Measurements from ENCODE around the gene VEPH1. TPM values are rescaled to one million over a fixed set of nuclear protein-coding genes. Genes with fewer than 3 reads are reported as not detected.

Gene VEPH1
- total and polyA plus RNA-seq, 9 of the 15 experiments (the other 6 are each of a cell fraction or from before 2014, with no cell fraction given) = 4.5 to 15.6 (median 5.8) TPM

DNA sequence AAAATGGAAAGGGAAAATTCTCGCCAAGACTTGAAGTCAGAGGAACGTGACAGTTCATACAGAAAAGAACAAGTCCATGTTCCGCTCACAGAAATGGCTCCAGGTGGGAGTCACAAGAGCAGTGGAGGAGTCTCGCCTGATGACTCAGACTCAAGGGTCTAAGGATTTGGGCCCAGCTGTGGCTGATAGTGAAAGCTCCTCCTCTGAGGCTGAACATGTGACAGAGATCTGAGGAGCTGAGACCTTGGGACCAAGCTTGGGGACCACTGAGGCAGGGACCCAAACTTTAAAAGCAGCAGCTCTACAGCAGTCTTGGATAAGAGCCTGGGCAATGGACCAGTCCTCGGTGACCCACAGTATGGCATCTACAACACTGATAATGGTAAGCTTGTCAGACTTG, 9.3 kb upstream of the VEPH1 start (continued):
- TF ChIP-seq, protein P1, sequence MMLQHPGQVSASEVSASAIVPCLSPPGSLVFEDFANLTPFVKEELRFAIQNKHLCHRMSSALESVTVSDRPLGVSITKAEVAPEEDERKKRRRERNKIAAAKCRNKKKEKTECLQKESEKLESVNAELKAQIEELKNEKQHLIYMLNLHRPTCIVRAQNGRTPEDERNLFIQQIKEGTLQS (IDR thresholded peaks at IDR 0.05) = peak; percentile 91
- TF ChIP-seq, protein P1 (CRISPR knock-in tag; conservative IDR thresholded peaks at IDR 0.05) = peak; percentile 80
- no peak for TF ChIP-seq MECOM (CRISPR knock-in tag; IDR thresholded peaks at IDR 0.05)

DNA sequence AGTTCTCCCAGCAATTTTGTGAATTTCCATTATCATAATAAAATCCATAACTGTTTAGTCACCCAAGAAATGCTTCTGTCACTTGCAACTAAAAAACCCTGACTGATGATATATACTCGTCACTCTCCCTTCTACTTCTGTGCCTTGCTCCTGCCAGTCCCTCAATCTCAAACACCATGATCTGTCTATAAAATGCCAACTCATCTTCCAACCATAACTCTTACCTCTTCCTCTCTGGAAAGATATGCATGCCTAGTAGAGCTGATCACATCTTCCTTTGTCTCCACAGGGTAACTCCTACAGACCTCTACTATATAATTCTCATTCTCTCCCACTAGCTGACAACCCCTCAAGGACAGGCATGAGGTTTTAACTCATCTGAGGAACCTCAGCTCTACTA, 5.2 kb upstream of the VEPH1 start:
- BruUV-seq (replicated peaks) = no TSS peak
- ChIA-PET POLR2A (interaction anchor here (0.7 to 1.2 kb wide), 2 partner anchors 9 to 15 kb away, joined by 4 to 7 read pairs; no protein-coding TSS in a partner anchor), CTCF (ENCODE audit: low intra/inter-chr PET ratio) (no interaction called here)
- peaks cover 0 to 14% of the 10 kb centered on the region in 2 experiments; a peak in 4 of 5 replicates for H3K4me1 ChIP-seq (replicated peaks in 1 of 2; ENCODE audit: control insufficient read depth in 2 of 2, insufficient read depth in 2 of 2, low read length in 2 of 2)
- ATAC-seq = no peak
- H3K4me3 ChIP-seq = no peak overlapping the region
- no peak overlapping the region for H3K27ac ChIP-seq (ENCODE audit: extremely low read depth, low read depth, low read length)
- H3K9me3 ChIP-seq (replicated peaks; ENCODE audit: control insufficient read depth, insufficient read depth, low read depth, low read length) = no peaks in the 10 kb centered on the region
- no peaks in the 10 kb centered on the region for H4K20me1 ChIP-seq (replicated peaks; ENCODE audit: control insufficient read depth, insufficient read depth, low read length)
- DNase-seq (ENCODE audit: extremely low read depth in 1 of 4, low spot score in 3 of 4) = no peak
- H2AFZ ChIP-seq (ENCODE audit: low read depth, low read length) = no peak overlapping the region
- H3K27me3 ChIP-seq (ENCODE audit: control insufficient read depth in 2 of 2, insufficient read depth in 2 of 2, low read length in 2 of 2) = no peaks in the 10 kb centered on the region
- no peak for FAIRE-seq
- no peaks in the 10 kb centered on the region for H3K9me1 ChIP-seq (ENCODE audit: control insufficient read depth, insufficient read depth, low read length)
- WGBS (ENCODE audit: insufficient coverage, low coverage, missing lambda C conversion rate) = 6% methylated on average over 1 of the region's 1 CpG
- H3K36me3 ChIP-seq (ENCODE audit: control insufficient read depth, insufficient read depth, low read length) = no peaks in the 10 kb centered on the region
- no peaks in the 10 kb centered on the region for H3K79me2 ChIP-seq (ENCODE audit: control insufficient read depth, insufficient read depth, low read length)
- H3K4me2 ChIP-seq (ENCODE audit: insufficient read depth, low read length) = no peak overlapping the region
- intact Hi-C loops (cut with micrococcal nuclease) = no loop called here
- in situ Hi-C loops (cut with MboI) = no loop called here
- no peak overlapping the region for H3K9ac ChIP-seq (ENCODE audit: insufficient read depth in 1 of 2, low read depth in 2 of 2, low read length in 2 of 2)
- TF ChIP-seq ZNF174 (CRISPR knock-in tag; IDR thresholded peaks at IDR 0.05) (no peak), ZNF316 (IDR thresholded peaks at IDR 0.05) (peak; percentile 83), CBFA2T3 (IDR thresholded peaks at IDR 0.05) (0 out of 2 replicates have a peak, but pooled peaks have one; percentile 17), SRF (CRISPR knock-in tag; IDR thresholded peaks at IDR 0.05) (no peak), MAFG (tag; conservative IDR thresholded peaks at IDR 0.05) (peak; percentile 96), TAF9B (IDR thresholded peaks at IDR 0.05; ENCODE audit: partially characterized antibody) (no peak), MAFK (IDR thresholded peaks at IDR 0.05; ENCODE audit: low read length) (peak; percentile 47; the same call in 1 of the 2 replicates), TBP (optimal IDR thresholded peaks at IDR 0.05; ENCODE audit: low read depth, low read length) (no peak), NFE2L1 (tag; IDR thresholded peaks at IDR 0.05; ENCODE audit: borderline replicate concordance, low read depth) (peak; percentile 46; the same call in 1 of the 2 replicates), C11orf30 (IDR thresholded peaks at IDR 0.05; ENCODE audit: low read depth) (peak; percentile 81; the same call in 1 of the 2 replicates), MAFF (IDR thresholded peaks at IDR 0.05; ENCODE audit: low read length) (peak; percentile 69; the same call in 1 of the 2 replicates), DPF2 (IDR thresholded peaks at IDR 0.05) (0 out of 2 replicates have a peak, but pooled peaks have one; percentile 23)
- TF ChIP-seq, protein P2, sequence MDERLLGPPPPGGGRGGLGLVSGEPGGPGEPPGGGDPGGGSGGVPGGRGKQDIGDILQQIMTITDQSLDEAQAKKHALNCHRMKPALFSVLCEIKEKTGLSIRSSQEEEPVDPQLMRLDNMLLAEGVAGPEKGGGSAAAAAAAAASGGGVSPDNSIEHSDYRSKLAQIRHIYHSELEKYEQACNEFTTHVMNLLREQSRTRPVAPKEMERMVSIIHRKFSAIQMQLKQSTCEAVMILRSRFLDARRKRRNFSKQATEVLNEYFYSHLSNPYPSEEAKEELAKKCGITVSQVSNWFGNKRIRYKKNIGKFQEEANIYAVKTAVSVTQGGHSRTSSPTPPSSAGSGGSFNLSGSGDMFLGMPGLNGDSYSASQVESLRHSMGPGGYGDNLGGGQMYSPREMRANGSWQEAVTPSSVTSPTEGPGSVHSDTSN (CRISPR knock-in tag; IDR thresholded peaks at IDR 0.05; ENCODE audit: low read depth) = no peak
- TF ChIP-seq, protein P2 (tag; conservative IDR thresholded peaks at IDR 0.05; ENCODE audit: low read depth) = peak; percentile 82
